Spleen (tissue), 7 donors: ENCODE results near the gene PITPNC1.

Experiments
- CTCF ChIP-seq, 11 experiments: fragments of 200-600 bp in 7 of 11; fragments of 450-650 bp in 4 of 11; sonication (generic) in 4 of 11; IDR thresholded peaks in 8 of 11; conservative IDR thresholded peaks in 3 of 11; 1 replicate in 7 of 11; 2 replicates in 4 of 11; pipeline versions ENCODE4 v1.4.0 to v1.8.0; 2016 to 2021; ENCODE audit warnings: antibody characterized with exemption in 11 of 11, inconsistent platforms in 4 of 11, mild to moderate bottlenecking in 1 of 11
- POLR2A ChIP-seq, 3 donors: fragments of 450-650 bp; IDR thresholded peaks; one replicate each; pipeline ENCODE4 v1.5.1; 2017; ENCODE audit warnings: antibody characterized with exemption in 3 of 3, mild to moderate bottlenecking in 1 of 3
- POLR2AphosphoS5 ChIP-seq, 3 donors: sonication (generic); formaldehyde crosslinking; IDR thresholded peaks; one replicate each; pipeline ENCODE4 v1.5.1; 2017; ENCODE audit warnings: antibody characterized with exemption in 3 of 3
- donor health status: DM: no; HTN: no; CAD: no; lungs with moderate emphysema.
- donor health status: DM: no; HTN: no; CAD: no.
- donor health status: DM: no; HTN: no; CAD: no.

- TF ChIP-seq CTCF (IDR thresholded peaks at IDR 0.05 in 8 of 11, conservative IDR thresholded peaks at IDR 0.05 in 3 of 11) (no peak), POLR2A (IDR thresholded peaks at IDR 0.05) (no peak), POLR2AphosphoS5 (IDR thresholded peaks at IDR 0.05) (no peak)
These were observed 61.6 kb downstream of the PITPNC1 start for GRCh38 chr17:67438667-67439066.
